ENCODE measurements around the gene NFKB1.

DNA sequence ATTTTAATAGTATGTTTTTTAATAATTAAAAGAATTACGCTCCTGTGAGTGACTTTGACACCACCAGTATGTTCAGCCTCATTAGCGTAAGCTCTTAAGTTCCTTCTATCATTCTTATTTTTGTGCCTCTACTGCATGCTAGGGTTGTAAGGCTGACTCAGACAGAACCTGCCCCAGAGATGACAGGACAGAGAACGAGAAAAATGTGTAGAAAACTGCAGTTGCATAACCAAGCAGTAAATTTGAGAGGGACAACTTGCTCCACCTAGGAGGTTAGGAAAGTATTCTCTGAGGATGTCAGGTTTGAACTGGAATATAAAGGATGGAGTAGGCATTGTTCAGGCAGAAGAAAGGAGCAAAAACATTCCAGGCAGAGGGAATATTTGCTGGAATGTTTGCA lies 98.7 kb downstream of the NFKB1 start:
- TF ChIP-seq EP300 (IDR thresholded peaks at IDR 0.05), result no peak
- TF ChIP-seq HDAC2 (IDR thresholded peaks at IDR 0.05), result no peak
- TF ChIP-seq MYC (IDR thresholded peaks at IDR 0.05; ENCODE audit: borderline replicate concordance, low read length), result no peak
- no peak for TF ChIP-seq POLR2AphosphoS2 (conservative IDR thresholded peaks at IDR 0.05; ENCODE audit: low read length)
- TF ChIP-seq NFE2L2 (conservative IDR thresholded peaks at IDR 0.05; ENCODE audit: low read length), result no peak

Data from A549 (cell line).